Smooth muscle cell (in vitro differentiated cells): ENCODE results near the gene MTREX. TPM values are rescaled to one million over a fixed set of nuclear protein-coding genes. Genes with fewer than 3 reads are reported as not detected.
A peak's percentile ranks its signal among the peaks of the same experiment; 100 is the strongest.

Source experiments
- DNase-seq: peaks from one replicate; lab custom pipeline; 2025; ENCODE audit not compliant: unreplicated experiment; lab: John Stamatoyannopoulos, UW
- H2AFZ ChIP-seq: fragments of 200-600 bp; sonication (generic); 2 replicates; pipeline ENCODE4 v1.6.0; 2016; ENCODE audit warnings: antibody characterized with exemption, low read depth, mild to moderate bottlenecking
- H3F3A ChIP-seq: fragments of 200-600 bp; sonication (generic); 2 replicates; pipeline ENCODE4 v1.6.0; 2017; ENCODE audit warnings: antibody characterized with exemption, low read depth
- H3K27ac ChIP-seq: fragments of 200-600 bp; sonication (generic); 2 replicates; pipeline ENCODE4 v1.5.1; 2016; ENCODE audit warnings: low read depth, mild to moderate bottlenecking
- H3K27me3 ChIP-seq: fragments of 200-600 bp; sonication (generic); 2 replicates; pipeline ENCODE4 v1.6.1; 2016; ENCODE audit warnings: low read depth, mild to moderate bottlenecking
- H3K36me3 ChIP-seq: fragments of 200-600 bp; sonication (generic); 2 replicates; pipeline ENCODE4 v1.5.1; 2016; ENCODE audit warnings: low read depth
- H3K4me1 ChIP-seq: fragments of 200-600 bp; sonication (generic); 2 replicates; pipeline ENCODE4 v1.5.1; 2016; ENCODE audit warnings: low read depth
- H3K4me2 ChIP-seq: fragments of 200-600 bp; sonication (generic); 2 replicates; pipeline ENCODE4 v1.6.0; 2016; ENCODE audit warnings: mild to moderate bottlenecking
- H3K4me3 ChIP-seq: fragments of 200-600 bp; sonication (generic); 2 replicates; pipeline ENCODE4 v1.5.1; 2016; ENCODE audit warnings: mild to moderate bottlenecking
- H3K79me2 ChIP-seq: fragments of 200-600 bp; sonication (generic); 2 replicates; pipeline ENCODE4 v1.6.0; 2016; ENCODE audit warnings: low read depth, mild to moderate bottlenecking
- H3K9ac ChIP-seq: fragments of 200-600 bp; sonication (generic); 2 replicates; pipeline ENCODE4 v1.6.0; 2016; ENCODE audit warnings: low read depth
- H3K9me3 ChIP-seq: fragments of 200-600 bp; sonication (generic); replicated peaks from 2 replicates; pipeline ENCODE4 v1.5.1; 2016; ENCODE audit warnings: low read depth
- H4K20me1 ChIP-seq: fragments of 200-600 bp; sonication (generic); 2 replicates; pipeline ENCODE4 v1.6.0; 2016; ENCODE audit warnings: low read depth
- WGBS: methylation state at CpG from one replicate; pipeline ENCODE4 v1.1.7; 2016; ENCODE audit warnings: low lambda C conversion rate; 5-methylcytosine and 5-hydroxymethylcytosine counted together
- polyA plus RNA-seq: library from polyadenylated mRNA; unstranded; fragments of >200 nt; fragmentation: Nextera tagmentation; extraction: Ambion mirVana; gene quantifications from 2 replicates; pipeline ENCODE4 v1.2.1, GENCODE V29; 2016
- total RNA-seq: library from RNA; depleted of rRNA; stranded (reverse); fragments of >200 nt; gene quantifications from 2 replicates; pipeline ENCODE4 v1.2.3, GENCODE V29; 2014
- TF ChIP-seq, protein P1 (sequence below): fragments of 200-600 bp; sonication (generic); IDR thresholded peaks from 2 replicates; pipeline ENCODE4 v1.5.1; 2017; ENCODE audit warnings: borderline replicate concordance, mild to moderate bottlenecking, antibody characterized with exemption; ENCODE audit not compliant: insufficient read depth, poor library complexity, severe bottlenecking

The MTREX gene
- total and polyA plus RNA-seq, 2 experiments from 2014 or later, result 20.7 to 93.9 TPM

DNA sequence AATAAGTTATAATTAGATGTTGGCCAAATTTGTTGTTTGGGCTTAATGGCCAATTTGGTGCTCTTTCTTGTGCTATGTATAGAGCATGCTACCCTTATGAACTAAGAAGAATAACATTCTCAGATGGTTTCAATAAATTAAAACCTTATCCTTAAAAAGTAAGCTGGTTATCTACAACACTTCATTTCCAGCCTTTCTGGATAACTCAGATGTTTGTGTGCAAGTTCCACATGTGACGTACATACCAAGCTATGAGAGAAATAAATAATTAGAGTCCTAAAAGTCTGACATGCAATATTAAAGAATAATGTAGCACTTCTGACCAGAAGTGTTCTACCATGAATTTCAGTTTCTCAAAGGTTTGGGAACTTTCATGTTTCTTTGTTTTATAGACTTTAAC, 11.7 kb downstream of the MTREX start:
- Histone ChIP-seq H3K9ac (no peak overlapping the region), H3K4me3 (no peak overlapping the region), H3K27me3 (no peaks in the 10 kb centered on the region), H3K79me2 (peaks cover 80% of the 10 kb centered on the region), H3K9me3 (no peaks in the 10 kb centered on the region), H2AFZ (no peak overlapping the region), H3K4me2 (no peak overlapping the region), H4K20me1 (peaks cover 50% of the 10 kb centered on the region), H3K36me3 (peaks cover 3% of the 10 kb centered on the region), H3K27ac (no peak overlapping the region), H3F3A (peaks cover 3% of the 10 kb centered on the region), H3K4me1 (no peaks in the 10 kb centered on the region)
- no peak for DNase-seq
- WGBS, result 65% methylated on average over 1 of the region's 1 CpG
- TF ChIP-seq, protein P1, sequence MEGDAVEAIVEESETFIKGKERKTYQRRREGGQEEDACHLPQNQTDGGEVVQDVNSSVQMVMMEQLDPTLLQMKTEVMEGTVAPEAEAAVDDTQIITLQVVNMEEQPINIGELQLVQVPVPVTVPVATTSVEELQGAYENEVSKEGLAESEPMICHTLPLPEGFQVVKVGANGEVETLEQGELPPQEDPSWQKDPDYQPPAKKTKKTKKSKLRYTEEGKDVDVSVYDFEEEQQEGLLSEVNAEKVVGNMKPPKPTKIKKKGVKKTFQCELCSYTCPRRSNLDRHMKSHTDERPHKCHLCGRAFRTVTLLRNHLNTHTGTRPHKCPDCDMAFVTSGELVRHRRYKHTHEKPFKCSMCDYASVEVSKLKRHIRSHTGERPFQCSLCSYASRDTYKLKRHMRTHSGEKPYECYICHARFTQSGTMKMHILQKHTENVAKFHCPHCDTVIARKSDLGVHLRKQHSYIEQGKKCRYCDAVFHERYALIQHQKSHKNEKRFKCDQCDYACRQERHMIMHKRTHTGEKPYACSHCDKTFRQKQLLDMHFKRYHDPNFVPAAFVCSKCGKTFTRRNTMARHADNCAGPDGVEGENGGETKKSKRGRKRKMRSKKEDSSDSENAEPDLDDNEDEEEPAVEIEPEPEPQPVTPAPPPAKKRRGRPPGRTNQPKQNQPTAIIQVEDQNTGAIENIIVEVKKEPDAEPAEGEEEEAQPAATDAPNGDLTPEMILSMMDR, result no peak

GRCh38 chr5:55320571-55320970, 12.8 kb downstream of the MTREX start:
- Histone ChIP-seq H3K4me1 (no peaks in the 10 kb centered on the region), H3K79me2 (peaks cover 69% of the 10 kb centered on the region), H3K9ac (no peak overlapping the region), H3F3A (peaks cover 3% of the 10 kb centered on the region), H2AFZ (no peak overlapping the region), H3K27ac (no peak overlapping the region), H3K4me2 (no peak overlapping the region), H3K4me3 (no peak overlapping the region), H3K9me3 (no peaks in the 10 kb centered on the region), H3K27me3 (no peaks in the 10 kb centered on the region), H3K36me3 (peaks cover 3% of the 10 kb centered on the region), H4K20me1 (peaks cover 43% of the 10 kb centered on the region)
- DNase-seq, result no peak
- WGBS, result 95% methylated on average over 4 of the region's 4 CpGs
- TF ChIP-seq, protein P1, result no peak

DNA sequence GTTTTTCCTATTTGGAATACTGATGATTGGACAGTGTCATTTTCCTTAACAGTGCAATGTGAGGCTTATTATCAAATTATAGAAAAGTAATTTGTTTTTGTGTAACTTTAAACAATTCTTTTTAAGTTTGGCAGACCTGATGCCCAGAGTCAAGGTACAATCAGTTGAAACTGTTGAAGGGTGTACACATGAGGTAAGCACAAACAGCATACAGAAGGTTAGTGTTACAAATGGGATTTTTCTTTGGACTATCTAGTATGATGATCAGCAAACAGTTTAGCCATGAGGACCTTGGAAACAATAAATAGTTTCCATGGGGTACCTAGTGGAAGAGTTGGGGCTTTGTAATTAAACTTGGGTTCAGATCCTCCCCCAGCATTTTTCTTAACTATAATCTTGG, 16.2 kb downstream of the MTREX start:
- H3K27me3 ChIP-seq, result no peaks in the 10 kb centered on the region
- no peaks in the 10 kb centered on the region for H3K9me3 ChIP-seq
- H3K9ac ChIP-seq, result no peak overlapping the region
- peaks cover 53% of the 10 kb centered on the region for H3K79me2 ChIP-seq
- TF ChIP-seq, protein P1, result no peak
- H3F3A ChIP-seq, result peaks cover 3% of the 10 kb centered on the region
- no peak overlapping the region for H2AFZ ChIP-seq
- H3K4me3 ChIP-seq, result no peak overlapping the region
- H3K4me2 ChIP-seq, result no peak overlapping the region
- no peak for DNase-seq
- H3K27ac ChIP-seq, result no peak overlapping the region
- peaks cover 44% of the 10 kb centered on the region for H4K20me1 ChIP-seq
- H3K36me3 ChIP-seq, result peaks cover 14% of the 10 kb centered on the region
- no peaks in the 10 kb centered on the region for H3K4me1 ChIP-seq

GRCh38 chr5:55324815-55325418, 17.1 kb downstream of the MTREX start:
- DNase-seq, result no peak

More at GRCh38 chr5:55324815-55325418, 17.1 kb downstream of the MTREX start:
- Histone ChIP-seq H3K9ac (no peak overlapping the region), H3K4me3 (no peak overlapping the region), H3K4me2 (no peak overlapping the region), H3K9me3 (no peaks in the 10 kb centered on the region), H2AFZ (no peak overlapping the region), H3K27me3 (no peaks in the 10 kb centered on the region), H3K4me1 (no peaks in the 10 kb centered on the region), H3K27ac (no peak overlapping the region), H3K36me3 (peaks cover 14% of the 10 kb centered on the region), H3F3A (peaks cover 3% of the 10 kb centered on the region), H3K79me2 (peaks cover 44% of the 10 kb centered on the region), H4K20me1 (peaks cover 38% of the 10 kb centered on the region)
- 100% methylated on average over 1 of the region's 1 CpG for WGBS
- TF ChIP-seq, protein P1, result peak; percentile 60
